Activated T-cell treated with anti-CD3 and anti-CD28 coated beads for 1 hour (primary cell): ENCODE results near the gene SLC25A15.
"Not testable (repeated sequence)": the region's sequence is repeated elsewhere in the genome, so short reads cannot be mapped to it uniquely, and the experiment has no call there.

Experiments used
- DNase-seq: peaks from one replicate; pipeline ENCODE4 v3.0.0-alpha.2; 2020; ENCODE audit warnings: low read depth

The SLC25A15 gene

DNA sequence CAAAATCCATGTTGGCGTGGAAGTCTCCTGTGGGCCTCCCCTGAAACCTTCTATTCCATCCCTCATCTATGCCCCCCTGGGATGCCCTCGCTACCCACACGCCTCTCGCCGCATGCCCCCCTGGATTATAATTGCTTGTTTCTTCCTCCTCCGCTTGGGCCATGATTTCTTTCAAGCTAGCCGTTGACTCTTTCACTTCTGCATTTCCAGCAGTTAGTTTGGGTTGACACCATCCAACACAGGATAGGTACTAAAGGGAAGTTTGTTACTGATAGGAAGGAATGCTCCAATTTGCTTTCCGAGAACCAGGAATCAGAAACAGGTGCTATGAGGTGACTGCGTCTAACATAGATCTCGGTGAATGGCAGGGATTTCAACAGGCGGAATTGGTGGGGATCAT, 7.7 kb upstream of the SLC25A15 start:
- DNase-seq = no peak

DNA sequence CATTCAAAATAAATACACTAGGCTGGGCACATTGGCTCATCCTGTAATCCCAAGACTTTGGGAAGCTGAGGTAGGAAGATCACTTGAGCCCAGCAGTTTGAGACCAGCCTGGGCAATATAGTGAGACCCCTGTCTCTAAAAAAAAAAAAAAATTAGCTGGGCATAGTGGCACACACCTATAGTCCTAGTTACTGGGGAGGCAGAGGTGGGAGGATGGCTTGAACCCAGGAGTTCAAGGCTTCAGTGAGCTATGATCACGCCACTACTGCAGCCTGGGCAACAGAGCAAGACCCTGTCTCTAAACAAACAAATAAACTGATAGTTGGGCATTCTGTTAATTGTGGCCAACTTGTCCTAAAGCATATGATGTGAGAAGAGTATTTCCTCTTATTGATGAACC, 6.4 kb upstream of the SLC25A15 start:
- DNase-seq = not testable (repeated sequence)

DNA sequence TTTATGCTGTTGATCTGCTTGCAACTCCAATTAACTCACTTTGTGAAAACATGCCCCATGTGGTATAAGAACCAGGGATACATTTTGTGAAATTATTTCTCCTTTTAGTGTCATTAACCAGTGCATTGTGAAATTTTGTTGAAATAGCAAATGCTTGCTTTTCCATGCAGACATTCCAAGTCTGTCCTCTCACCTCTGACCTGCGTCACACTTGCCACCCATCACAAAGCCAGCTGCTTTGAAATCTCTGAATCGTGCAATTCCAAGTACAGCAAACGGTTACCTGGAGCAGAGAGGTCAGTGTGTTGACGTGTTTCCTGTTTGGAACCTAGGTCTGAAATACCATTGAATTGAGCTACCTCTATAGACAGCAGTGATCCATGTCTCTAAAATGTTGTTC, 4.9 kb upstream of the SLC25A15 start:
- DNase-seq = no peak

DNA sequence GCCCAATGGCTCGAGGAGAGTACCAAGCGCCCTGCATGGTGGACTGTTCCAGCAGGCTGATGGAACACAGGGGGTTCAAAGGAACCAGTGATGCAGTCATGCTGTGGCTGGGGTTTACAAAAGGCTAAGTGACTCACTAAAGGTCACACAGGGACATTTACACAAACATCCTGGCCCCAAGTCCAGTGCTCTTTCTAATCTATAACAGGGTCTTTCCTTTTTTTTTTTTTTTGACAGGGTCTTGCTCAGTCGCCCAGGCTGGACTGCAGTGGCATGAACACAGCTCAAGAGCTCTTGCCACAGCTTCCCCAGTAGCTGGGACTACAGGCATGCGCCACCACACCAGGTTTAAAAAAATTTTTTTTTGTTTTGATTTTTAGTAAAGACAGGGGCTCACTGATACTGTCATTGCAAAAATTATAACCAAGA, 2.8 kb upstream of the SLC25A15 start:
- DNase-seq = no peak

DNA sequence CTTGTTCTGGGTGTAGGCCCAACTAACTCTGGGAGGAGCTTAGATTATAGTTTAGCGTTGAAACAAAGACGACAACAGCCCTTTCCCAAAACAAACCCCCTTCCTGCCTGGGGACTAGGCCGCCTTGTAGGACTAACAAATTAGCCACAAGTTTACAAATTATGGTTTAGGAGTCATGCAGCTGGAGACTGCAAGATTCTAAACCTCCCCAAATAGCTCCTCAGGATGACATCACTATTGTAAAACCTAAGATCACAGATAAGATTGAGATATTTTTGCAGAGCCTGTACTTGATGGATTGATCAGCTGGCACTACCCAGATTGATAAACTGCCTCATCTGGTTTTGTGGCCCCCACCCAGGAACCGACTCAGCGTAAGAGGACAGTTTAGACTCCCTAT, 2.3 kb upstream of the SLC25A15 start:
- no peak for DNase-seq

DNA sequence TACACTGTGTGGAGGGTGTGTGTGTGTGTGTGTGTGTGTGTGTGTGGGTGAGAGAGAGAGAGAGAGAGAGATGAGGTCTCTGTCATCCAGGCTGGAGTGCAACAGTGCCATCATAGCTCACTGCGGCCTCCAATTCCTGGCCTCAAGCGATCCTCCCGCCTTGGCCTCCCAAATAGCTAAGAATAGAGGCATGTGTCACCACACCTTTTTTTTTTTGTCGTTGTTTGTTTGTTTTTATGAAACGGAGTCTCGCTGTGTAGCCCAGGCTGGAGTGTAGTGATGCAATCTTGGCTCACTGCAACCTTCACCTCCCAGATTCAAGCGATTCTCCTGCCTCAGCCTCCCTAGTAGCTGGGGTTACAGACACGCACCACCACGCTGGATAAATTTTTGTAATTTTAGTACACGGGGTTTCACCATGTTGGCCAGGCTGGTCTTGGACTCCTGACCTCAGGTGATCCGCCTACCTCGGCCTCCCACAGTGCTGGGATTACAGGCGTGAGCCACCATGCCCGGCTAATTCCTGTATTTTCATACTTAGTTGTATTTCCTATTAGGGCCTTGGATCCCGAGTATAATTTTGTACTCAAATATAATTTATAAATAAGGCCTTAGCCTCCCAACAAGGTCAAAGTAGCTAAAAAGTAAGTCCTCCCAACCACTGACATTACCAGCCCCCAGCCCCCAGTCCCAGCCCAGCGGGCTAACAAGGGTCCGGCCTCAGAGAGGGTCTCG, 704 bp upstream of the SLC25A15 start:
- DNase-seq = not testable (repeated sequence)

DNA sequence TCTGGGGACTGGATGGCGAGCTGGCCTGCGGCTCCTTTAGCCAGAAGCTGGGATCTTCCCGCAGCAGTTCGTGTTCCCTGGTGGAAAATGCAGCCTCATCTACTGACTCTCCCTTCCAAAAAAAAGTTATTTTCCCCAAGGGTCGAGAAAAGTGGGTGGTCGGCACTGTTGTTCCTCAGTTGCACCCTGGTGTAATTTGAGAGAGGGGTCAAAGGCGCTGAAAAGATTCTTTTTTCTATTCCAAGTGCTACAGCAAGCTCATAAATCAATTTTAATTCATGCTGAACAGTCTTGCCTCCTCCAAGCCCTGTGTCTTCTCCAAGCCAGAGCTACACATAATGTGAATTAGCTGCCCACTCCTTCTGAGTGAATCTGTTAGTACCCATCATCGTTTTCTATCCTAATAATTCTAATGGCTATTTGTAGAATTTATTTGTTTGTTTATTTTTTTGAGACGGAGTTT, 774 bp downstream of the SLC25A15 start:
- no peak for DNase-seq

DNA sequence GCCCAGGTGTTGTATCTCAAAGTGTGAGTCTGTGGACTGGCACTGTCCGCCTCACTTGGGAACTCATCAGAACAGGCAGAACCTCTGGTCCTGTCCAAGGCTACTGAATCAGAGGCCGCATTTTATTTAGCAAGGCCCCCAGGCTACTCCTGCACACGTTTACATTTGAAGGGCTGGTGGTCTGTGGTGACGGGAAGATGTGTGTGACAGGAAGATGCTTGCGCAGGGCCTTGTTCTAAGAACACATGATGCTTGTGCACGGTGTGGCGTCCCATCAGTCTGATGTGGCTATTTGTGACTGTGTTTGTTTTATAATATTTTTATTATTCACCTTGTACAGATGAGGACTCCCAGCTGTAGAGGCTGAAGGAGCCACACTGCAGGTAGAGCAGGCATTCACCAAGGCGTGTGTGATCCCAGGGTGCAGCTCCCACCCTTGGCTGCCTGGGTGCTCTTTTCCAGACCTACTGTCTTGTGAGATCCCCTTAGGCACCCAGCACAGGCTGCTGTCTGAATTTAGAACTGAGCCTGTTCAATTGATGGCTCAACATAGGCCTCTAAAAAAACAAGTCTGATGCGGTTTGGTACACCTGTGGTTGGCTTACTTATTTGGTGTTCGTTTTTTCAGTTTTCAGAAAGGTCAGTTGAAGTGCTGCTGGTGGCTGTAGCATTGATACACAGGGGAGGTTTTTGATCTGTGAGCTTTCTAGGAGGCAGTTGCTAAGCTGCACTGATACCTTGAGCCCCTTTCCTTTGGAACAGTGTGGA, 3.1 kb downstream of the SLC25A15 start:
- DNase-seq = no peak

DNA sequence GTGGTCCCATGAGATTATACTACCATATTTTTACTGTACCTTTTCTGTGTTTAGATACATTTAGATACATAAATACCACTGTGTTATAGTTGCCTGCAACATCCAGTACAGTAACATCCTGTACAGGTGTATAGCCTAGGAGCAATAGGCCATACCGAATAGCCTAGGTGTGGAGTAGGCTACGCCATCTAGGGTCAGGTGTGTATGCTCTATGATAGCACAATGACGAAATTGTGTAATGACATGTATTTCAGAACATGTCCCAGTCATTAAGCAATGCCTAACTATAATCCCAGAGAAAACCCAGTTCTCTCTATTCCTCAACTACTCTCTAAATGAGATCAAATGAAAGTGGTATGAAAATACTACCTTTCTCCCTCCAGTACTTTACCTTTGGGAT, 3.9 kb downstream of the SLC25A15 start:
- no peak for DNase-seq

DNA sequence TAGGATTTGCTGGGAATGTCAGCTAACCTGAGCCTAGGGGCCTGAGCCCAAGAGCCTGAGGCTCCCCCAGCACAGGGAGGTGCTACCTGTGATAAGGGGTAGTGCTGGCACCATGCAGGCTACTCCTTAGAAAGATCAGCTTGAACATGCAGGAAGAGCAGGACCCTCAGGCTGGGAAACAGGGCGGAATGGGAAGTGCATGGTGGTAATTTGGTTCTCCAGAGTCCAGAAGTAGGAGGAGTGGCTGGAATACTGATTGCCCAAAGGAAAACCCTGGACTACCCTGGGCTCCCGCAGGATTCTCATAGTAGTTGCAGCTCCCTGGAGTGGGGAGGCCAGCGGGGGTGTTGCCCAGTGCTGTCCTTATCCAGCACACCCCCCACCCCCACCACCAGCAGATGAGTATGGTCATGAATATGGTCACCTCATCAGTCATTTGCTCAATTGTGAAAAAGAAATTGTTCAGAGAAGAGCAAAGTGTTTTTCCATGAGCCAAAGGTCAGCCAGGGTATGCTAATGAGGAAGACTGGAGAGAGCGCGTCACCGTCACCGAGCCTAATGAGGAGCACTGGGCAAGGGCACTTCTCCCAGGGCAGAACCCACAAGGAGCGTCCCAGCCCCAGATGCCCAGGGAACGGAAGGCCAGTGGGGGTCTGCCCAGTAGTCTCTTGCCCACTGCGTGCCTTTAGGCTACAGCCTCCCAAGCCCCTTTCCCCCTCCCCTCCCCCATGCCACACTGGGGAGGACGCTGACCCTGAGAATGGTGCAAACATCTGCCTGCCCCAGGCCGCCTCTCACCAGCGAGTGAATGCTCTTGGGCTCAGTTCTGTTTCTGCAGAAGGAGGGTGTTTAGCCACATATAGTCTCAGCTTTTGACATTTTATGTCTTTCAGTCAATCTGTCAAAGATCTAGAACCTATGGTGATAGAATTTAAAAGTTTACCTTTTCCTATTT, 5.3 kb downstream of the SLC25A15 start:
- no peak for DNase-seq

DNA sequence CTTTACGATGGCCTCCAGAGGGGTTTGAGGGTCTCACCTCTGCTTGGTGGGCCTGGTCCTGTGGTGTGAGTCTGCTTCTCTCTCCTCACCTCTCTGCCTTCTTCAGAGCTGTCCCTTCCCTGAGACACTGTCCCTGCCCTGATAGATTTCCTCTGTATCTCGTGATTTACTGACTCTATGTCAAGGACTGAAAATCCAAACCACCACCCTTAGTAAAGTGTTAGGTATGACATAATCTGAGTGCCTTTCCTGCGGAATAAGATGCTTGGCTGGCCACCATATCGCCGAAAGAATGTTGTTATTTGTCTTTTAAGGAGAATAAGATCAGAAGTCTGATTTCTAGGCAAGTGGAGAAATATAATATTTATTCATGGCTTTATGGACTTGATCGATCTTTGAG, 7.2 kb downstream of the SLC25A15 start:
- DNase-seq = no peak

DNA sequence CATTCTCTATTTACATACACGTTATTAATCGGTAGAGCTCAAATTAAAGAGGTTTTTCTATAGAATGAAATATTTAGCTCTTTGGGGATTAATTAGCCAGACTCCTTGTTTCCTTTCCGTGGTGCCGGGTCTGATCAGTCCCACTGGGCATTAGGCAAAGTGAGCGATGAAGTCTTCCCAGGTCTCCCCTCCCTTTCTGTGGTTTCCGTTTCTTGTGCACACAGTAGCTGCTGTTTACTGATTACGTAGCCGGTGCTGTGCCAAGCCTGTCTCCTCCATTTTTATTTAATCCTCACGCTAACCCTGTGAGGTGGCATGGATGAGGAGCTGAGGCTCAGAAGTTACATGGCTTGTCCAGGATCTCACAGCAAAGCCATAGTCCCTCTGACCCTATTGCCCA, 9.0 kb downstream of the SLC25A15 start:
- no peak for DNase-seq

DNA sequence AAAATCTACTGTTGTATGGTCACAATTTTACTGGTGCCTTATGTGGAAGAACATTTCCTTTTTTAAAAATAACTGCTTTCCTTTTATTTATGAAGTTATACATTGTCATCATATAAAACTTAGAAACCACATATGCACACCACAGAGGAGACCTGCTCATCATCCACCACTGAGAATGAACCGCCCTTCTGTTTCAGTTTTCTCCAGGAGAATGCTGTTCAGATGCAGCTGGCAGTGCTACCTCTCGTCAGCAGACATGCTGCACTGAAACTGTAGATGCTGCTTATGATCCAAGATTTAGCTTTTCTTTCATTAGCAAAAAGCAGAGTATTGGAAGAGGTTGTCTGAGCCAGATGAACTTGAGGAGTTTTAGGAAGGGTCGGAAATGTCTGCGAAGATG, 10.1 kb downstream of the SLC25A15 start:
- DNase-seq = no peak

DNA sequence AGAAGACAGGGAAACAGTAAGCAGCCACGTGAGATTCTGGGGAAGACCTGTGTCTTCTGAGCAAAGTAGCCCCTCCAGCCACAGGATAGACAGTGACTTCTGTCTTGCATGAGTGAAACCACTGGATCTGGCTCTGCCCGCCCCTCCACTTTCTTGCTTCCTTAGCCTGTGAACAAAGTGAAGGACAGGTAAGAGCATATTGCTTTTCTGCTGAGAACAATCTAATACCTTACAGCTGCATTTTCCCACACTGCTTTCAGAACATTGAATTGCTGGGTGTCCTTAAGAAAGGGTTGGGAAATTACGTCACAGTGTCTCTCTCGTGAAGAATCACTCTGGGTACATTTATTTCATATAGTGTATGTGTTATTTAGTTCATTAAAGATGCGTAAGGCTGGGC, 11.1 kb downstream of the SLC25A15 start:
- no peak for DNase-seq

DNA sequence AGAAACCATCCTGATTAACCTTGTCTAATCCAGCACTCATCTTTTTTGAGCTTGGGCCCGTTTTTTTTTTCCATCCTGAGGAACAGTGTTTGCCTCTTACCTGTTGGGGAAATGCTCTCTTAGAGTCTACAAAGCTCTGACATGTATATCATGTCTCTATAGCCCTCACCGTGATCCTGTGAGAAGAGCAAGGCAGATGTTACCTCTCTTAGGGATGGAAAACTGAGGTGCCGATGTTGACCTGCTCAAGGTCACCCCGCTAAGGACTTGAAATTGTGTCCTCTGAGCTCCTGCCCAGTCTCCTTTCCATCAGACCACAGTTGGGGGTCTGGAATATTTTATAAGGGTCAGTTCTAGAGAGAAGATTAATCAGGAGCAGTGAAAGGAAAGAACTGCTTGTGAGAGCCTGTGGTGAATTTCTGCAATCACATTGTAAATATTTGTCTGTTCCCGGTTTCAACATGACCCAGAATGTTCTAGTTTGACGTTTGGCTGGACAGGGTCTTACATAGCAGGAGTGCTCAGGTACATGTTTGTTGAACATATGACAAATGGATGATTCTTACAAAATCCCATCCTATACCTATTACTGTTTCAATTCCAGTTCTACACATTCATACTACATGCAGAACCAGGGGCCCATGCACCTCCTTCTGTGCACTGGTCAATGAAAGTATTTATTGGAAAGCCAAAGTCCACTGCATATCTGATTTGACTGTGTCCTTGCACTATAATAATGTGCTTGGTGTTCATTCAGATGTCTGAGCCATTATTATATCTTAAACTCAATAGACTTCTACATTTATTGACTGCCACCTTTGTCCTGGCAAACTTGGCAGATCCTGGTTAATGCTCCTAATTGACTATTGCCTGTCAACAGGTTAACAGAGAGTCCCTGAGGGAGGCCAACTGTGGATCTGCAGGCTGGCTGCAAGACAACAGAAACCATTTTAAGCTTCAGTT, 12.1 kb downstream of the SLC25A15 start:
- DNase-seq = no peak

DNA sequence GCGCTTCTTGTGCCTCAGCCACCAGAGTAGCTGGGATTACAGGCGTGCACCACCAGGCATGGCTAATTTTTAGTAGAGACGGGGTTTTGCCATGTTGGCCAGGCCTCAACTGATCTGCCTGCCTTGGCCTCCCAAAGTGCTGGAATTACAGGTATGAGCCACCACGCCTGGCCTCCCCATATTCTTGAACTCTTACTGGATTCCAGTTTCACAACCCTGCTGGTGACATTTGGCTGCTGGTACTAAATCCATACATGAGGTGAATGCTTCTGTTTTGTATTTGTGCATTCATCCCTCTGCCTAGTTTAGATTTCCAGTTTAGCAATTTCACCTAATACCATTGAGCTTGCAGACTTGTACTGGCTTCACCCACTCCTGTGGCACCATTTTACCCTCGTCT, 13.9 kb downstream of the SLC25A15 start:
- DNase-seq = no peak

DNA sequence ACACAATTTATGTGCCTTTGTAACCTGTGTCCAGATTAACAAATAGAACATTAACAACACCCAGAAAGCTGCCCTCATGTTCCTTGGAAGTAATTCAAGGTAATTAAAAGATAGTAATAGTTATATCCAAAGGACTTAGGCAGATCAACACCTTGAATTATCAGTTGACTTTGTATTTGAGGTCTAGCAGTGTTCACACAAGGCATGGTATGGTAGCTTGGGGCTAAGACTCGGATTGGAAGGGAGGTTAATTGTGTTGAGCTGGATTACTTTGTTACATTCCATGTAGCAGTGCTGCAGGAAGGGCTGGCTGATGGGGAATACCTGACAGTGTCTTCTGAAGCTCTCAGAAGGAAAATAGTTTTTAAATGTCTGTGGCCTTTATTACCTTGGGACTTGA, 16.8 kb downstream of the SLC25A15 start:
- no peak for DNase-seq

DNA sequence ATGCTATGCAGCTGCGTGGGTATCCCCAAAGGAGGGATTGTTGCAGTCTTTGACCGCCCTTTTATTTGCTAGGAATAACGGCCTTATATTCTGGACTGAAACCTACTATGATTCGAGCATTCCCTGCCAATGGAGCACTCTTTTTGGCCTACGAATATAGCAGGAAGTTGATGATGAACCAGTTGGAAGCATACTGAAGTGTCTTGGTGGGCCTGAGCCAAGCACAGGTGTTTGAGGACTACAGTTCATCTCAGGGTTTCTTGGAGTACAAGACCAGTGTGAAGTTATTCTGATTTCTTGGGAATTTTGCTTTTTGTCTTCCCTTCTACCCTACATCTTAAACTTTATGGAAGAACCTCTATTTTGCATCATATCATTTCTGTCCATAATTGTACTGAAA, 20.1 kb downstream of the SLC25A15 start:
- no peak for DNase-seq

DNA sequence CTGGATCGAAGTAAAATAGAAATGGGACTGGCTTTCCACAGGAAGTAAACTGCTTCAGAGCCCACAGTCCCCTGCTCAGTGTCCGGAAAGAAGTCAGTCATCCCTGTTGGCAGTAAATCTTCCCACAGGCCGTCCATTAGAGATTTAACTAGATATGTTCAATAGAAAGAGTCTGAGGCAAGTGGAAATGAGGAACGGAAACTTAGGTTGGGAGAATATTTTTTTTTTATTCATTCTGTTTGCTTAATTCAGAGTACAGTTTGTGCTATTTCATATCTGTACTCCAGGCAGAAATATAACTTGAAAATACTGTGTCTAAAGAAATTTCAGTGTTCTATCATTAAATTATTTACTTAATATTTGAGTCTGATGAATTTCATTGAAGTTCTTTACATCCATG, 22.7 kb downstream of the SLC25A15 start:
- no peak for DNase-seq

DNA sequence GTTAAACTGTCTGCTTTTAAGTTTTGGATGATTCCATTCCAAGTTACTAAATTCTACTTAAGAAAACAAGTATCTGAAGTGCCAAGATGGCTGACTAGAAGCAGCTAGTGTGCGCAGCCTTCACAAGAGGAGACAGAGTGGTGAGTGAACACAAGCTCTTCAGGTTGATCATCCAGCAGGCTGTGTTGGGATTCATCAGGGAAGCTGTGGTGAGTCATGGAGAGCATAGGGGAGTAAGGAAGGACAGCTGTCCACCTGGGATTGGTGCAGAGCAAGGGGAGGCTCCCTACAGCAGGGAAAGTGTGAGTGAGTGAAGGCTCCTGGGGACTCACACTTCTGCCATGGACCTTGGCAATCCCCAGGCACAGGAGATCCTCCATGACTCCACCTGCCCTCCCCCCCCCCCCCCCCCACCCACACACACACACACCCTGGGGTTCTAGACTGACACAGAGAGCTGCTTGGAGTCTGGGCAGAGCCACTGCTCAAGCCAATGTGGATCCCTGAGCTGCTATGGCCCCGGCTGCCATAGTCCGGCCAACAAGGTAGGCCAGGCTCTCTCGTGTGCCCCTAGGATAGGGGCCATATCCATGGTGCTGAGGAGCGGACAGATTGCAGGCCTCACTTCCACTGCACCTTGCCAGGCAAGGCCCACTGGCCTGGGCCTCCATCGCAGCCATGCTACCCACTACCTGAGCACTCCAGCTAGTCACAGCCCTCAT, 23.5 kb downstream of the SLC25A15 start:
- no peak for DNase-seq
